ENCODE data around the gene TUBA3E. TPM values are rescaled to one million over a fixed set of nuclear protein-coding genes. Genes with fewer than 3 reads are reported as not detected.
"Not testable (repeated sequence)": the region's sequence is repeated elsewhere in the genome, so short reads cannot be mapped to it uniquely, and the experiment has no call there.

Gene TUBA3E
- total and polyA plus RNA-seq, 9 of the 15 experiments (the other 6 are each of a cell fraction or from before 2014, with no cell fraction given) = 0.09 to 0.30 (median 0.13) TPM; not detected in 3

DNA sequence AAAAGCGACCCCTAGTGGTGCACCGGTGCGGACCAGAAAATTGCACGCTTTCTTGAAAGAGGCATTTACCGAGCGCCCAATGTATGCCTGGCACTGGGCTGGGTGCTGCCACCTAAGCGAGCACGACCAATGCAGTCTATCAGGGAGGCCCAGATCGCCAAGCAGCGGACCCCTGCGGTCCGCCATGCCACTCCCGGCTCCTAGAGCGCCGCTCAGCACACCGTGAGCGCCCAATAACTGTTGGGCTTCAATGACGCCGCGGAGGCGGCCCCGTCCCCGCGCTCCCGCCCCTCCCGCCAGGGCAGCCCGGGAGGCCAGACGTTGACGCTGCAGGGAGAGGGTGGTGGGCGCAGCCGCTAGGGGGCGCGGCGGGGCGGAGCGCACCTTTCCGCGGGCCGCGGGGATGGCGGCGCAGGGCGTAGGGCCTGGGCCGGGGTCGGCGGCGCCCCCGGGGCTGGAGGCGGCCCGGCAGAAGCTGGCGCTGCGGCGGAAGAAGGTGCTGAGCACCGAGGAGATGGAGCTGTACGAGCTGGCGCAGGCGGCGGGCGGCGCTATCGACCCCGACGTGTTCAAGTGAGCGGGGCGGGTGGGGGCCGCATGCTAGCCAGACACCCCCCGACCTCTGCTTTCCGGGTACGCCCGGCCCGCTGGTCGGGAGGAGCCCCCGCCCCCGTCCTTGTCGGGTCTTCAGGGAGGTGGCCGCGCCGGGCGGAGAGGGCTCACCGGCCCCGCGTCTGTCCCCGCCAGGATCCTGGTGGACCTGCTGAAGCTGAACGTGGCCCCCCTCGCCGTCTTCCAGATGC lies 16.2 kb downstream of the TUBA3E start, which contains the start of gene MZT2B:
MZT2B (plus strand) TSS at position 383 of the 803 bp plus-strand sequence; CDS start at position 404, 21 bp downstream.
- ATAC-seq = peak; percentile 88
- BruUV-seq (replicated peaks) = not testable (repeated sequence)
- in situ Hi-C loops (cut with MboI) = loop anchor here (5.0 kb wide), 1 partner anchor 155 kb away; no protein-coding TSS in a partner anchor
- TF ChIP-seq CCNT2 (IDR thresholded peaks at IDR 0.05; ENCODE audit: borderline replicate concordance, extremely low read depth, insufficient read length, low read depth, low read length) = peak; percentile 54
- peak; percentile 76 for TF ChIP-seq RB1 (IDR thresholded peaks at IDR 0.05; ENCODE audit: low read depth)
- peak; percentile 51; the same call in 1 of the 2 replicates for TF ChIP-seq KLF1 (tag; IDR thresholded peaks at IDR 0.05)
- peak; percentile 86 for TF ChIP-seq RBFOX2 (IDR thresholded peaks at IDR 0.05; ENCODE audit: low read depth, low read length)
- peak; percentile 57; the same call in 1 of the 2 replicates for TF ChIP-seq GMEB1 (CRISPR knock-in tag; IDR thresholded peaks at IDR 0.05)
- peak; percentile 61 for TF ChIP-seq TAF1 (IDR thresholded peaks at IDR 0.05; ENCODE audit: control insufficient read depth, extremely low read depth, insufficient read depth, low read length, severe bottlenecking)
- peak; percentile 91 for TF ChIP-seq POLR2G (IDR thresholded peaks at IDR 0.05; ENCODE audit: low read depth, low read length)
- TF ChIP-seq, protein P1, sequence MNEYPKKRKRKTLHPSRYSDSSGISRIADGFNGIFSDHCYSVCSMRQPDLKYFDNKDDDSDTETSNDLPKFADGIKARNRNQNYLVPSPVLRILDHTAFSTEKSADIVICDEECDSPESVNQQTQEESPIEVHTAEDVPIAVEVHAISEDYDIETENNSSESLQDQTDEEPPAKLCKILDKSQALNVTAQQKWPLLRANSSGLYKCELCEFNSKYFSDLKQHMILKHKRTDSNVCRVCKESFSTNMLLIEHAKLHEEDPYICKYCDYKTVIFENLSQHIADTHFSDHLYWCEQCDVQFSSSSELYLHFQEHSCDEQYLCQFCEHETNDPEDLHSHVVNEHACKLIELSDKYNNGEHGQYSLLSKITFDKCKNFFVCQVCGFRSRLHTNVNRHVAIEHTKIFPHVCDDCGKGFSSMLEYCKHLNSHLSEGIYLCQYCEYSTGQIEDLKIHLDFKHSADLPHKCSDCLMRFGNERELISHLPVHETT (CRISPR knock-in tag; conservative IDR thresholded peaks at IDR 0.05 in 1 of 2, IDR thresholded peaks at IDR 0.05 in 1 of 2) = peak in 1 of 2 experiments; percentile 67; a peak in 2 of 4 replicates
- peak; percentile 66 for TF ChIP-seq ZFP36 (IDR thresholded peaks at IDR 0.05; ENCODE audit: low read depth, low read length, partially characterized antibody)
- TF ChIP-seq ZBTB7A (IDR thresholded peaks at IDR 0.05; ENCODE audit: borderline replicate concordance, control insufficient read depth, low read depth, low read length) = peak; percentile 92
- TF ChIP-seq, protein P2, sequence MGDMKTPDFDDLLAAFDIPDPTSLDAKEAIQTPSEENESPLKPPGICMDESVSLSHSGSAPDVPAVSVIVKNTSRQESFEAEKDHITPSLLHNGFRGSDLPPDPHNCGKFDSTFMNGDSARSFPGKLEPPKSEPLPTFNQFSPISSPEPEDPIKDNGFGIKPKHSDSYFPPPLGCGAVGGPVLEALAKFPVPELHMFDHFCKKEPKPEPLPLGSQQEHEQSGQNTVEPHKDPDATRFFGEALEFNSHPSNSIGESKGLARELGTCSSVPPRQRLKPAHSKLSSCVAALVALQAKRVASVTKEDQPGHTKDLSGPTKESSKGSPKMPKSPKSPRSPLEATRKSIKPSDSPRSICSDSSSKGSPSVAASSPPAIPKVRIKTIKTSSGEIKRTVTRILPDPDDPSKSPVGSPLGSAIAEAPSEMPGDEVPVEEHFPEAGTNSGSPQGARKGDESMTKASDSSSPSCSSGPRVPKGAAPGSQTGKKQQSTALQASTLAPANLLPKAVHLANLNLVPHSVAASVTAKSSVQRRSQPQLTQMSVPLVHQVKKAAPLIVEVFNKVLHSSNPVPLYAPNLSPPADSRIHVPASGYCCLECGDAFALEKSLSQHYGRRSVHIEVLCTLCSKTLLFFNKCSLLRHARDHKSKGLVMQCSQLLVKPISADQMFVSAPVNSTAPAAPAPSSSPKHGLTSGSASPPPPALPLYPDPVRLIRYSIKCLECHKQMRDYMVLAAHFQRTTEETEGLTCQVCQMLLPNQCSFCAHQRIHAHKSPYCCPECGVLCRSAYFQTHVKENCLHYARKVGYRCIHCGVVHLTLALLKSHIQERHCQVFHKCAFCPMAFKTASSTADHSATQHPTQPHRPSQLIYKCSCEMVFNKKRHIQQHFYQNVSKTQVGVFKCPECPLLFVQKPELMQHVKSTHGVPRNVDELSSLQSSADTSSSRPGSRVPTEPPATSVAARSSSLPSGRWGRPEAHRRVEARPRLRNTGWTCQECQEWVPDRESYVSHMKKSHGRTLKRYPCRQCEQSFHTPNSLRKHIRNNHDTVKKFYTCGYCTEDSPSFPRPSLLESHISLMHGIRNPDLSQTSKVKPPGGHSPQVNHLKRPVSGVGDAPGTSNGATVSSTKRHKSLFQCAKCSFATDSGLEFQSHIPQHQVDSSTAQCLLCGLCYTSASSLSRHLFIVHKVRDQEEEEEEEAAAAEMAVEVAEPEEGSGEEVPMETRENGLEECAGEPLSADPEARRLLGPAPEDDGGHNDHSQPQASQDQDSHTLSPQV (IDR thresholded peaks at IDR 0.05) = peak; percentile 38; the same call in 1 of the 2 replicates

More for the DNA sequence above, 16.2 kb downstream of the TUBA3E start, which contains the start of gene MZT2B:
- not testable (repeated sequence) for H4K20me1 ChIP-seq (replicated peaks; ENCODE audit: control insufficient read depth, insufficient read depth, low read length); H3K27me3 ChIP-seq (ENCODE audit: control insufficient read depth in 2 of 2, insufficient read depth in 2 of 2, low read length in 2 of 2); H3K9me1 ChIP-seq (ENCODE audit: control insufficient read depth, insufficient read depth, low read length); H3K9me3 ChIP-seq (replicated peaks; ENCODE audit: control insufficient read depth, insufficient read depth, low read depth, low read length)
- peak; percentile 79 to 93 (median 84) for DNase-seq (ENCODE audit: extremely low read depth in 1 of 4, low spot score in 3 of 4)
- Histone ChIP-seq H3K27ac (ENCODE audit: extremely low read depth, low read depth, low read length) (peak within 1 kb of the TSS; percentile 97), H3K4me3 (peak within 1 kb of the TSS; percentile 100), H3K4me1 (replicated peaks in 1 of 2; ENCODE audit: control insufficient read depth in 2 of 2, insufficient read depth in 2 of 2, low read length in 2 of 2) (peaks cover 7 to 45% of the 10 kb centered on the region in 2 experiments; a peak in 4 of 5 replicates), H3K79me2 (ENCODE audit: control insufficient read depth, insufficient read depth, low read length) (peaks cover 73% of the 10 kb centered on the region), H3K4me2 (ENCODE audit: insufficient read depth, low read length) (peak within 1 kb of the TSS; percentile 98), H2AFZ (ENCODE audit: low read depth, low read length) (peak within 1 kb of the TSS; percentile 94), H3K36me3 (ENCODE audit: control insufficient read depth, insufficient read depth, low read length) (peaks cover 39% of the 10 kb centered on the region; the same call in 2 of the 3 replicates), H3K9ac (ENCODE audit: insufficient read depth in 1 of 2, low read depth in 2 of 2, low read length in 2 of 2) (peak within 1 kb of the TSS; percentile 95 to 99)
- 2% methylated on average over 11 of the region's 86 CpGs for WGBS (ENCODE audit: insufficient coverage, low coverage, missing lambda C conversion rate)
- ChIA-PET CTCF (ENCODE audit: low intra/inter-chr PET ratio) (interaction anchor here (0.6 to 1.7 kb wide), 2 partner anchors 17 to 150 kb away, joined by 3 to 6 read pairs; no protein-coding TSS in a partner anchor), POLR2A (interaction anchor here (0.6 to 1.0 kb wide), 8 partner anchors 11 to 992 kb away, joined by 3 to 4 read pairs (median 3); no protein-coding TSS in a partner anchor)
- FAIRE-seq = peak; percentile 6
- intact Hi-C loops (cut with micrococcal nuclease) = loop anchor here (5.0 to 10.0 kb wide), 2 partner anchors 160 to 1303 kb away; partner anchors contain the start of gene IMP4

All from K562 (cell line).